Neural cell (in vitro differentiated cells): Measurements from ENCODE around the gene CRIM1. TPM values are rescaled to one million over a fixed set of nuclear protein-coding genes. Genes with fewer than 3 reads are reported as not detected.

ENCODE experiments used
- H2AFZ ChIP-seq: fragments of 200-600, 300-800 bp; sonication (generic), shearing (Covaris generic); 2 replicates; pipeline ENCODE4 v1.6.0; 2014; ENCODE audit warnings: low read depth, mild to moderate bottlenecking, antibody characterized with exemption, low read length, moderate library complexity
- H3F3A ChIP-seq: fragments of 200-600 bp; shearing (Covaris generic); 2 replicates; pipeline ENCODE4 v1.6.1; 2016; ENCODE audit warnings: mild to moderate bottlenecking, moderate library complexity, mixed read lengths, antibody characterized with exemption, low read length; ENCODE audit not compliant: insufficient read depth, poor library complexity, severe bottlenecking
- H3K27ac ChIP-seq: fragments of 200-600, 300-800 bp; sonication (generic), shearing (Covaris generic); 2 replicates; pipeline ENCODE4 v1.5.1; 2014; ENCODE audit warnings: mild to moderate bottlenecking, low read length, moderate library complexity
- H3K27me3 ChIP-seq: fragments of 300-800, 200-600 bp; sonication (generic), shearing (Covaris generic); 2 replicates; pipeline ENCODE4 v1.6.0; 2014; ENCODE audit warnings: mild to moderate bottlenecking, low read depth, low read length, moderate library complexity; ENCODE audit not compliant: insufficient read depth
- H3K36me3 ChIP-seq: fragments of 300-800, 200-600 bp; sonication (generic), shearing (Covaris generic); 2 replicates; pipeline ENCODE4 v1.5.1; 2014; ENCODE audit warnings: mild to moderate bottlenecking, antibody characterized with exemption, low read length, moderate library complexity; ENCODE audit not compliant: insufficient read depth
- H3K4me2 ChIP-seq: fragments of 300-800, 200-600 bp; sonication (generic), shearing (Covaris generic); 2 replicates; pipeline ENCODE4 v1.6.0; 2014; ENCODE audit warnings: mild to moderate bottlenecking, low read length
- H3K4me3 ChIP-seq: fragments of 300-800, 200-600 bp; sonication (generic), shearing (Covaris generic); 2 replicates; pipeline ENCODE4 v1.5.1; 2014; ENCODE audit warnings: mild to moderate bottlenecking, low read length, moderate library complexity
- H3K79me2 ChIP-seq: fragments of 200-600 bp; shearing (Covaris generic); replicated peaks from 2 replicates; pipeline ENCODE4 v1.6.0; 2014; ENCODE audit warnings: mild to moderate bottlenecking, low read length, moderate library complexity; ENCODE audit not compliant: insufficient read depth
- H3K9ac ChIP-seq: fragments of 300-800, 200-600 bp; sonication (generic), shearing (Covaris generic); 2 replicates; pipeline ENCODE4 v1.6.1; 2016; ENCODE audit warnings: mild to moderate bottlenecking, low read length, mixed read lengths
- H3K9me2 ChIP-seq: fragments of 200-600 bp; shearing (Covaris generic); 2 replicates; pipeline ENCODE4 v1.6.1; 2016; ENCODE audit warnings: mild to moderate bottlenecking, low read length, mixed read lengths; ENCODE audit not compliant: insufficient read depth
- H3K9me3 ChIP-seq: fragments of 200-600, 300-800 bp; sonication (generic), shearing (Covaris generic); 2 replicates; pipeline ENCODE4 v1.6.1; 2016; ENCODE audit warnings: mild to moderate bottlenecking, mixed run types, low read length, moderate library complexity, mixed read lengths
- H4K20me1 ChIP-seq: fragments of 200-600 bp; shearing (Covaris generic); 2 replicates; pipeline ENCODE4 v1.6.1; 2016; ENCODE audit warnings: mild to moderate bottlenecking, mixed run types; ENCODE audit not compliant: insufficient read depth
- CTCF ChIP-seq: fragments of 450-650 bp; IDR thresholded peaks from 2 replicates; pipeline ENCODE4 v1.5.1; 2014; ENCODE audit warnings: antibody characterized with exemption, mild to moderate bottlenecking, moderate library complexity; ENCODE audit not compliant: poor library complexity, severe bottlenecking
- EP300 ChIP-seq: fragments of 450-650 bp; conservative IDR thresholded peaks from 2 replicates; pipeline ENCODE4 v1.6.1; 2014; ENCODE audit warnings: antibody characterized with exemption, mild to moderate bottlenecking, moderate library complexity; ENCODE audit not compliant: poor library complexity, severe bottlenecking
- EZH2 ChIP-seq: fragments of 200-600, 300-800 bp; shearing (Covaris generic), sonication (generic); IDR thresholded peaks from 2 replicates; pipeline ENCODE4 v1.6.1; 2014; ENCODE audit warnings: antibody characterized with exemption, low read length, borderline replicate concordance, mild to moderate bottlenecking; ENCODE audit not compliant: insufficient read depth, poor library complexity, severe bottlenecking
- MXI1 ChIP-seq: fragments of 450-650 bp; conservative IDR thresholded peaks from 2 replicates; pipeline ENCODE4 v1.6.1; 2014; ENCODE audit warnings: antibody characterized with exemption, mild to moderate bottlenecking; ENCODE audit not compliant: poor library complexity, severe bottlenecking
- POLR2AphosphoS5 ChIP-seq: IDR thresholded peaks from 2 replicates; pipeline ENCODE4 v1.6.1; 2012
- RAD21 ChIP-seq: fragments of 450-650 bp; conservative IDR thresholded peaks from 2 replicates; pipeline ENCODE4 v1.6.1; 2014; ENCODE audit warnings: antibody characterized with exemption, mild to moderate bottlenecking, moderate library complexity
- REST ChIP-seq: IDR thresholded peaks from 2 replicates; pipeline ENCODE4 v1.6.1; 2012; ENCODE audit warnings: borderline replicate concordance
- SMC3 ChIP-seq: fragments of 450-650 bp; conservative IDR thresholded peaks from 2 replicates; pipeline ENCODE4 v1.6.1; 2014; ENCODE audit warnings: antibody characterized with exemption, mild to moderate bottlenecking, moderate library complexity; ENCODE audit not compliant: poor library complexity
- TAF1 ChIP-seq: IDR thresholded peaks from 2 replicates; pipeline ENCODE4 v1.6.1; 2012; ENCODE audit warnings: low read depth
- polyA plus RNA-seq: library from polyadenylated mRNA; depleted of rRNA; stranded (reverse); fragments of >200 nt; gene quantifications from 2 replicates; pipeline ENCODE4 v1.2.3, GENCODE V29; 2014

The CRIM1 gene
- polyA plus RNA-seq, 1 donor from 2014 or later, result 6.7 TPM

DNA sequence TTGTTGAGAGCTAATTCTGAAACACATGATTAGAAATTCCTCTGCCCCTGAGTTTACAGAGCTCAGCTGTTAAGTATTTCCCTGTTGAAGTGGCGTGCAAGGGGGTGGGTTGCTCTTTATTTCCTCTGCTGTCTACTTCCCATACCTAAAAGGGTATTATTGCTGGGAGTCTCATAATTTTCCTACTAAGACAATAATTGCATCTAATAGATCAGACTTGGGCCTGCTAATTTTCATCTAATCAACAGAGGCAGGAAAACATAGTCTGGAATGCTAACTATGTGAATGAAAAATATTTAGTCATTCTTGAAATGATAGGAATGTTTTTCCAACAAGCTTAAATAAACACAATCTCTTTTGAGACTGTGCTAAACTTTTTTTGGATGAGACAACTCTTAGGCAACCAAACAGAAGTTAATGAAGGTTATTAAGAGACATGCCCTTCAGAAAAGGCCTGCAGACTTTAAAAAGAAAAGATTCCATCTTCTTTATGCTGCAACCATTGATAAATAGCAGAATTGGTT is 131.0 kb downstream of the CRIM1 start:
- no peak overlapping the region for H3K27ac ChIP-seq
- no peak overlapping the region for H3K4me3 ChIP-seq
- no peak overlapping the region for H3K4me2 ChIP-seq
- H3K9me3 ChIP-seq, result no peaks in the 10 kb centered on the region
- no peak overlapping the region for H3K9ac ChIP-seq
- H3K36me3 ChIP-seq, result no peaks in the 10 kb centered on the region
- H4K20me1 ChIP-seq, result no peaks in the 10 kb centered on the region
- no peaks in the 10 kb centered on the region for H3F3A ChIP-seq
- no peaks in the 10 kb centered on the region for H3K27me3 ChIP-seq
- TF ChIP-seq REST (no peak), TAF1 (no peak), EP300 (no peak), POLR2AphosphoS5 (no peak), RAD21 (no peak), CTCF (no peak), SMC3 (no peak), MXI1 (no peak), EZH2 (no peak)
- no peaks in the 10 kb centered on the region for H3K9me2 ChIP-seq
- no peak overlapping the region for H2AFZ ChIP-seq
- H3K79me2 ChIP-seq, result no peaks in the 10 kb centered on the region

DNA sequence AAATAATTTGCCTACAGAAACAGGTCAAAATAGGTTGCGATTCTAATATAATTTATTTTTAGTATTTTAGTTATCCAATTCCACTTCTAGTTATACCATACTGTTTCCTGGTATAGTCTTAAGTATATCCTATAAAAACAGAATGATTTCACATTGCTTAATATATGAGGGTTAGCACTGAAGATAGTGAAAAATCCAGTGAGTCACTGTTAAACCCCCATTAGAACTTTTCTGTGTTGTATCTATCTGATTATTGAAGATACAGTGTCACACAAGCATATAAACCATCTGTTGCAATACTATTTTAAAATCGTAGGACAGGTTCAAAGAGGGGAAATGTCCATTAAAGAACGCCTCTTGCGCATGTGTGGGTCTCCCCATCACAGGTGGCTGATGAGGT is 132.4 kb downstream of the CRIM1 start:
- H3K27me3 ChIP-seq, result no peaks in the 10 kb centered on the region
- H3K9me2 ChIP-seq, result no peaks in the 10 kb centered on the region
- H3K79me2 ChIP-seq, result no peaks in the 10 kb centered on the region
- no peak overlapping the region for H3K9ac ChIP-seq
- TF ChIP-seq RAD21 (no peak), MXI1 (no peak), POLR2AphosphoS5 (no peak), REST (no peak), EZH2 (no peak), EP300 (no peak), TAF1 (no peak), SMC3 (no peak), CTCF (no peak)
- H3K9me3 ChIP-seq, result no peaks in the 10 kb centered on the region
- no peak overlapping the region for H3K4me3 ChIP-seq
- no peaks in the 10 kb centered on the region for H4K20me1 ChIP-seq
- H3F3A ChIP-seq, result no peaks in the 10 kb centered on the region
- no peak overlapping the region for H2AFZ ChIP-seq
- H3K36me3 ChIP-seq, result no peaks in the 10 kb centered on the region
- no peak overlapping the region for H3K4me2 ChIP-seq
- no peak overlapping the region for H3K27ac ChIP-seq
